Stomach smooth muscle (tissue), 2 donors: ENCODE measurements around the gene MCOLN3.

Experiments
- H3K27ac ChIP-seq: one replicate; pipeline ENCODE4 v1.7.0; 2013; ENCODE audit warnings: mild to moderate bottlenecking, low read length, inconsistent platforms
- H3K27me3 ChIP-seq, 2 donors: one replicate each; pipeline ENCODE4 v1.7.0; 2013; ENCODE audit warnings: low read length in 2 of 2; ENCODE audit not compliant: insufficient read depth in 2 of 2, control insufficient read depth in 1 of 2
- H3K36me3 ChIP-seq, 2 donors: one replicate each; pipeline ENCODE4 v1.7.0; 2013; ENCODE audit warnings: low read length in 2 of 2; ENCODE audit not compliant: control insufficient read depth in 2 of 2, insufficient read depth in 2 of 2
- H3K4me1 ChIP-seq: one replicate; pipeline ENCODE4 v1.7.0; 2013; ENCODE audit warnings: low read length; ENCODE audit not compliant: control insufficient read depth, insufficient read depth
- H3K4me3 ChIP-seq, 2 donors: one replicate each; pipeline ENCODE4 v1.7.0; 2013; ENCODE audit warnings: low read length in 2 of 2
- H3K9ac ChIP-seq, 2 donors: one replicate each; pipeline ENCODE4 v1.7.0; 2013; ENCODE audit warnings: low read length in 2 of 2, mild to moderate bottlenecking in 1 of 2
- H3K9me3 ChIP-seq, 2 donors: one replicate each; pipeline ENCODE4 v1.7.0; 2013; ENCODE audit warnings: low read length in 2 of 2; ENCODE audit not compliant: control insufficient read depth in 2 of 2
- donor health status: healthy.
- donor health status: Pancreatic carcinoma.

Gene MCOLN3

GRCh38 chr1:85048296-85049064 lies at the start of gene MCOLN3:
Gene MCOLN3, minus strand, starts transcription at chr1:85048500. Its CDS starts 3,140 bp downstream, at chr1:85045360.
- Histone ChIP-seq H3K27me3 (peaks cover 31 to 42% of the 10 kb centered on the region in 2 donors), H3K4me3 (peak within 1 kb of the TSS; percentile 56 to 64), H3K27ac (no peak within 1 kb of the TSS), H3K4me1 (peaks cover 9% of the 10 kb centered on the region), H3K36me3 (no peaks in the 10 kb centered on the region), H3K9me3 (no peaks in the 10 kb centered on the region), H3K9ac (no peak within 1 kb of the TSS)

- no peaks in the 10 kb centered on the region for H3K36me3 ChIP-seq
- no peak overlapping the region for H3K27ac ChIP-seq
- no peaks in the 10 kb centered on the region for H3K9me3 ChIP-seq
- no peaks in the 10 kb centered on the region for H3K4me1 ChIP-seq
- H3K4me3 ChIP-seq: no peak overlapping the region
- no peak overlapping the region for H3K9ac ChIP-seq
- no peaks in the 10 kb centered on the region for H3K27me3 ChIP-seq
Observed at GRCh38 chr1:85093644-85094043, 45.3 kb upstream of the MCOLN3 start.

GRCh38 chr1:85091671-85092280 lies 43.5 kb upstream of the MCOLN3 start:
- Histone ChIP-seq H3K9me3 (no peaks in the 10 kb centered on the region), H3K9ac (no peak overlapping the region), H3K27me3 (no peaks in the 10 kb centered on the region), H3K27ac (no peak overlapping the region), H3K4me3 (no peak overlapping the region), H3K4me1 (no peaks in the 10 kb centered on the region), H3K36me3 (no peaks in the 10 kb centered on the region)

- no peak overlapping the region for H3K4me3 ChIP-seq
- no peaks in the 10 kb centered on the region for H3K36me3 ChIP-seq
- no peaks in the 10 kb centered on the region for H3K9me3 ChIP-seq
- no peaks in the 10 kb centered on the region for H3K4me1 ChIP-seq
- H3K27ac ChIP-seq: no peak overlapping the region
- no peaks in the 10 kb centered on the region for H3K27me3 ChIP-seq
- no peak overlapping the region for H3K9ac ChIP-seq
Observed at GRCh38 chr1:85090225-85090624, 41.9 kb upstream of the MCOLN3 start.

GRCh38 chr1:85089203-85089602 lies 40.9 kb upstream of the MCOLN3 start:
- Histone ChIP-seq H3K9ac (no peak overlapping the region), H3K27me3 (no peaks in the 10 kb centered on the region), H3K27ac (no peak overlapping the region), H3K9me3 (no peaks in the 10 kb centered on the region), H3K4me3 (no peak overlapping the region), H3K36me3 (no peaks in the 10 kb centered on the region), H3K4me1 (no peaks in the 10 kb centered on the region)

GRCh38 chr1:85088408-85088784 lies 40.1 kb upstream of the MCOLN3 start:
- Histone ChIP-seq H3K36me3 (no peaks in the 10 kb centered on the region), H3K9ac (no peak overlapping the region), H3K4me3 (no peak overlapping the region), H3K27me3 (no peaks in the 10 kb centered on the region), H3K27ac (no peak overlapping the region), H3K4me1 (no peaks in the 10 kb centered on the region), H3K9me3 (no peaks in the 10 kb centered on the region)

- Histone ChIP-seq H3K9ac (no peak overlapping the region), H3K4me1 (no peaks in the 10 kb centered on the region), H3K27me3 (no peaks in the 10 kb centered on the region), H3K36me3 (no peaks in the 10 kb centered on the region), H3K4me3 (no peak overlapping the region), H3K27ac (no peak overlapping the region), H3K9me3 (no peaks in the 10 kb centered on the region)
Observed at GRCh38 chr1:85087659-85088407, 39.5 kb upstream of the MCOLN3 start.

- Histone ChIP-seq H3K36me3 (no peaks in the 10 kb centered on the region), H3K9me3 (no peaks in the 10 kb centered on the region), H3K27me3 (no peaks in the 10 kb centered on the region), H3K4me1 (no peaks in the 10 kb centered on the region), H3K27ac (no peak overlapping the region), H3K4me3 (no peak overlapping the region), H3K9ac (no peak overlapping the region)
Observed at GRCh38 chr1:85085417-85085816, 37.1 kb upstream of the MCOLN3 start.

- H3K27me3 ChIP-seq: no peaks in the 10 kb centered on the region
- no peaks in the 10 kb centered on the region for H3K4me1 ChIP-seq
- no peak overlapping the region for H3K9ac ChIP-seq
- no peak overlapping the region for H3K4me3 ChIP-seq
- no peaks in the 10 kb centered on the region for H3K9me3 ChIP-seq
- no peaks in the 10 kb centered on the region for H3K36me3 ChIP-seq
- no peak overlapping the region for H3K27ac ChIP-seq
Observed at GRCh38 chr1:85078903-85079302, 30.6 kb upstream of the MCOLN3 start.

- no peak overlapping the region for H3K27ac ChIP-seq
- H3K9ac ChIP-seq: no peak overlapping the region
- no peaks in the 10 kb centered on the region for H3K4me1 ChIP-seq
- no peaks in the 10 kb centered on the region for H3K9me3 ChIP-seq
- no peak overlapping the region for H3K4me3 ChIP-seq
- no peaks in the 10 kb centered on the region for H3K36me3 ChIP-seq
- no peaks in the 10 kb centered on the region for H3K27me3 ChIP-seq
Observed at GRCh38 chr1:85074365-85074964, 26.2 kb upstream of the MCOLN3 start.
